Keratinocyte (primary cell): ENCODE results near the gene TXNL4B.

Experiments
- CTCF ChIP-seq, 3 experiments: IDR thresholded peaks in 1 of 3; conservative IDR thresholded peaks in 1 of 3; optimal IDR thresholded peaks in 1 of 3; 2 replicates in 2 of 3; 3 replicates in 1 of 3; pipeline versions ENCODE3 to v1.5.1; 2011; ENCODE audit warnings: low read length in 3 of 3, mild to moderate bottlenecking in 3 of 3, moderate library complexity in 2 of 3, control low read depth in 1 of 3, inconsistent platforms in 1 of 3; ENCODE audit not compliant: insufficient read depth in 2 of 3; ENCODE audit errors: extremely low read depth in 1 of 3
- EZH2 ChIP-seq: IDR thresholded peaks from one replicate; pipeline ENCODE4 v1.6.1; 2012; ENCODE audit warnings: inconsistent platforms, mild to moderate bottlenecking, low read length, moderate library complexity

GRCh38 chr16:72072514-72073342, 20.7 kb downstream of the TXNL4B start:
- no peak for TF ChIP-seq CTCF (optimal IDR thresholded peaks at IDR 0.05 in 1 of 3, IDR thresholded peaks at IDR 0.05 in 1 of 3, conservative IDR thresholded peaks at IDR 0.05 in 1 of 3; ENCODE audit: extremely low read depth in 1 of 3, insufficient read depth in 2 of 3, low read length in 3 of 3)
- TF ChIP-seq EZH2 = no peak
